ENCODE measurements around the gene FGD3. TPM values are rescaled to one million over a fixed set of nuclear protein-coding genes. Genes with fewer than 3 reads are reported as not detected.
A peak's percentile ranks its signal among the peaks of the same experiment; 100 is the strongest.

Gene FGD3
- total RNA-seq, 1 donor from 2014 or later = 2.1 TPM

- ATAC-seq = no peak
Observed at GRCh38 chr9:92960561-92961290, 13.4 kb downstream of the FGD3 start.

GRCh38 chr9:92961627-92962302 lies 14.4 kb downstream of the FGD3 start:
- ATAC-seq = no peak

GRCh38 chr9:92962303-92962649 lies 15.0 kb downstream of the FGD3 start:
- ATAC-seq = no peak

DNA sequence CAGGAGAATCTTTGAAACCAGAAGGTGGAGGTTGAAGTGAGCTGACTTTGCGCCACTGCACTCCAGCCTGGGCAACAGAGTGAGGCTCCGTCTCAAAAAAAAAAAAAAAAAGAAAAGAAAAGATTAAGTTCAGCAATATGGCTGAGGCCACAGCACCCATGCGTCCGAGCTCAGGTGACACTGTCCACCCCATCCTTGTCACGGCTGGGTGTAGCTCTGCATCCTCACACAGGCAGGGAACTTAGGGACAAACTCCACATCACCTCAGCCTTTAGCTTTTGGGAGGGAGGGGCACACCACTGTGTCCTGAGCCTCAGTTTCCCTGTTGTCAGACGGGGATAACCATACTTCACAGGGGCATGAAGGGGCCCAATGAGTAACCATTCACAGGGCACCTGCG lies 15.5 kb downstream of the FGD3 start:
- ATAC-seq = no peak

DNA sequence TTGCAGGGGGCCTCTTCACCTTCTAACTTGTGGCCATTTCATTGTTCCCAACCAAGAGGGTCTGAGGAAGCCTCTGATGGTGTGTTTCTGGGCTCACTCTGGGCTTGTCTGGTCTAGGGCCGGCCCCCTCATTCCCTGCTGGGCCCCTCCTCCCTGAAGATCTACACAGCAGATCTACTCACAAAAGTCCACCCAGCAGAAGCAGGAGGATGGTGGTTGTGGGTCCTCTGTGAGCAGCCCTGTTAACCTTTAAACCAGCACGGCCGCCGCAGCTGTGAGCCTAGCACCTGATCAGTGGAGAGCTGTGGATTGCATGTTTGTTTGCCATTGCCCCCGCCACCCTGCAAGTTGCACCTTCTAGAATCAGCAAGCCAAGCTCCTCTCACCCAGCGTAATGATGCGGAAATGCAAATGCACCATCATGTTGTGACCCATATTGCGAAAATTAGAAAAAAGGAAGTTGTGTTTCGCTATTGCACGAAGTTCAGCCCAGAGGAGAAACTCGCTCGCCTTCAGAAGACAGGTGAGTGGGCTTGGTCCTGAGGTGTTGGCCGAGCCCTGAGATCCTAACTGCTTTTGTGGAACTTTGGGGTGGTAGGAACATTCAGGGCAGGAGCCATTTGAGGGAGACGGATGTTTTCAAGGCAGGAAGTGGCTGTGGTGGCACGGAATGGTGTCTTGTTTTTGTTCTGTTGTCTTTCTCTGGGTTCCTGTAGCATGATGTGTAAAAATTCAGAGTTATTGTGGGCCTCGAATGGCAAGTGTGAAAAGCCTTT lies 16.7 kb downstream of the FGD3 start:
- peak; percentile 6 for ATAC-seq

- ATAC-seq = no peak
Observed at GRCh38 chr9:92964607-92965060, 17.3 kb downstream of the FGD3 start.

- peak; percentile 4 for ATAC-seq
Observed at GRCh38 chr9:92965061-92965758, 17.9 kb downstream of the FGD3 start.

DNA sequence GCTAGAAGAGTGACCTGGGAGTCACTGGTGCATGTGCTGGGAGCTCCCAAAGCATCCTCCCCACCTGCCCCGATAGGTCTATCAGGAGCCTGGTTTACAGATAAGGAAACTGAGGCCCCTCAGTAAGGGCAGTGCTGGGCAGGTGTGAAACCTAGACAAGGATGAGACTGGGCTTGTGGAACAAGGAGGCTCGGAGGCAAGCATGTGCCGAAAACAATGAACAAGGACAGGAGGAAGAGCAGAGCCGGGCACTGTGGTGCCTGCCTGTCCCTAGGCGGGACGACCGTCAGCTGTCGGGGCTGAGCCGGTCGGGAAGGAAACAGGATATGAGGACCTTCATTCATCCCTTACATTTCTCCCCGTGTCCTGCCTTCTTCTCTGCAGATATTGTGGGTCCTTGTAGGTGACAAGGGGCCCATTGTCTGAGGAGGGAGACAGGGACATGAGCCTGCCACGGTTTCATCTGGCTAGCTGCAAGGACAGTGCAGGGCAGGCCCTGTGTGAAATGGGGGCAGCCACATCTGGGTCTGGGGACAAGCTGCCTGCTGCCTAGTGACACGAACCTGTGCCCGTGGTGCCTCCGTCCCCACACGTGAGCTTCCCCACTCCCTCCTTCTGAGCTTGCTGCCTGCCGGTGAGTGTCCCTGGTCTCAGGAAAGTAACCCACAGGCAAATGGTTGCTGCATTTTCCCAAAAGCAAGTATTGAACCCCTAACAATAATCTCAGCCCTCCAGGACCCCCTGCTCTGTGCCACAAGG lies 18.6 kb downstream of the FGD3 start:
- ATAC-seq = no peak

DNA sequence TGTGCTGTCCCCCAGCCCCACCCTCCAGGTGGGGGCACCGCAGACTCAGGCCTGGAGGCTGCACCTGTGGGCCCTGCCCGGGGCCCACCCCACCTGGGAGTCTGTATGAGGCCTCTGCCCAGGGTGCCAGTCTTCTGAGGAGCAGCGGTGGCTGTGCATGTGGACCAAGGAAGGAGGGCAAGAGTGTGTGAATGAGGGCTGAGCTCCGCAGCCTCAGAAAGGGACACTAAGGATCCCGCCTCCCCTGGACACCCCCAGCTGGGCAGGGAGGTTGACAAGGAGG lies 19.1 kb downstream of the FGD3 start:
- no peak for ATAC-seq

DNA sequence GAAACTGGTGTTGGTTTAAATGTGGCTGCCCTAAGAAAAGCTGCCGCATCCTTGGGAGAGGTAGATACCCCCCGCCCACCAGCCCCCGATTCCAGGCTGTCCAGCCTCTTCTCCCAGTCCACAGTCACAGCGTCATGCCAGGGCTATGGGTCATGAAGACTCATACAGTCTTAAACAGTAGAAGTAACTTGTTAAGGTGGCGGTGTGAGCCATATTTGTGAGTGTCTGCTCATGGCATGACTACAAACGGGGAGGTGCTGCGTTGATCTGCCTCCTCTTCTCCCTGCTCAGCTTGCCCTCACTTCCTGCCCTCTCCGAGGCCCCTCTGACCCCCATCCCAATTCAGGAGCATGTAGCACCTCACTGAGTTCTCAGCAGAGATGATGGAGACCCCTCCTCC lies 20.8 kb downstream of the FGD3 start:
- ATAC-seq = no peak

- ATAC-seq = no peak
Observed at GRCh38 chr9:92969516-92970466, 22.5 kb downstream of the FGD3 start.

DNA sequence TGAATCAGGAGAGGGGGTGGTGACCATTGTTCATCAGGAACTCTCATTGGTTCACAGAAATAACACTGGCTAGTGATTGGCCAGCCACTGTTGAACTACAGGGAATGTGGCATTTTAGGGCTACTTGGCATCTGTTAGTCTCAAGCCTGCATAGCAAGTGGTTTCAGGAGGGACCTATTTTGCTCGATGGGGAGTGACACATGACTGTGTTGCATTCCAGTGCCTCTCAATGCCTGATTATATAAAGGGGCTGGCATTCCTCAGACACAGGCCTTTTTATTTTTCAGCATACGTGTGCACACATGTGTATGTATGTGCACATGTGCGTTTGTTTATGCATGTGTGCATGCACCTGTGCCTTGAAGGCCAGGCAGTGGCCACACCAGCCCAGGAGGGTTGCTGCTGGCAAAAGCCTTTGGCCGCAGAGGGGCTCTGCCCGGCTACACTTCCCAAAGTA lies 23.2 kb downstream of the FGD3 start:
- peak; percentile 88 for ATAC-seq

- no peak for ATAC-seq
Observed at GRCh38 chr9:92971121-92971520, 23.8 kb downstream of the FGD3 start.

GRCh38 chr9:92971776-92972175 lies 24.5 kb downstream of the FGD3 start:
- ATAC-seq = no peak

DNA sequence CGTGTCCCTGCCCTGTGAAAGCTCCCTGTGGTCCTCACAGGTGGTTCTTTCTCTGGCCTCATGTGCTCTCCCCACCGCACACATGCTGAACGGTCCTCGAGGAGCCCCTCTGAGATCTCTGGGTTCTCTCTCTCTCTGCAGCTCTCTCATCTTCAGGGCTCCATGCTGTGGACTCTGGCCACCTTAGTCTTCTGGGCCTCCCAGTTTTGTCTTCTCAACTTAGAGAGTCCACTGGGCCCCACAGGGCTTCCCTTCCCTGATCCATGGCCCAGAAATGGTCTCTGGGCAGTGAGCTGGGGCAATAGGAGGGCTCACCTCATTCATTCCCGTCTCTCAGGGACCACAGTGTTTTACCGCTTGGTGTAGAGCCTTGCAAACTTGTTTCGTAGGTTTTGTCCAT lies 26.4 kb downstream of the FGD3 start:
- no peak for ATAC-seq

GRCh38 chr9:92974161-92974661 lies 26.9 kb downstream of the FGD3 start:
- ATAC-seq = peak; percentile 23

DNA sequence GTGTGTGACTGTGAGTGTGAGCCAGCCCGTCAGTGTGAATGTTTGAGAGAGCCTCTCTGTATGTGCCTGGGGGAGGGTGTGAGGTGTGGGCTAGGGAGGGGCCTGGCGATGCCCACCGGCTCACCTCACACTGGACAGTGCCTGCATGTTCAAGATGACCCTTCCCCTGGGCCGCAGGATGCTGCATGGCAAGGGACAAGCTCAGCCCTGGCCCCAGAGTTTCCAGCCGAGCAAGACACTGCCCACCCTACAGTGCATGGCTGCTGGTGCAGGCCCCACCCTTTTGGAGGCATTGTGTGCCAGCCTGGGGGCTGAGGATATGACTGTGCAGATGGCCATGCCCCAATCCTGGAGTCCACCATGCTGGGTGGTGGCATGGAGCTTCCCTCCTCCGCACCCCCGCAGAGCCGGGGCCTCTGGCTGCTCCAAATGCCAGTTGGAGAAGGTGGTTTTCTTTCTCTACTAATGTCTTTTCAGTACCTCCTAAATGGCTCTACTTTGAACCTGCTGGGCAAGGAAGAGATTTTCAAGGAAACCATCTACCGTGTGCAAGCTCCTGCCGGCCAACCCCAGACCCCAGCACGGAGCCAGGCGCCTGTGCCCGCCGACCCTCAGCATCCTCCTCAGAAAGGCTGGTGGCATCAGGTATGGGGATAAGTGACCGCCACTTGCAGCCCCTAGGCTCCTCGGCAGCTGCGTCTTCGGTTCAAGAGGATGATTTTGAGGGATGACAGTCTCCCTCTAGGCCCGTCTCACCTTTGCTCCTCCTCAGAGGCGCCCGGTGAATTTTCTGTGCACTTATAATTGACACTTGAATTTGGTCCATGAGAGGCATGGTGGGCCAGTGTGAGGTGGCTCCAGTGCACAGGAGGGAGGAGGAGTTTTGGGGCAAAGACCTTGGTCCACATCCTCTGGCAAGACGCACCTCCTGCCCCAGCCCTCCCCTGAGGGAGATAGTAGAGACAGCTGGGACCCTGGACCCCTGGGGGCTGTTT lies 27.7 kb downstream of the FGD3 start:
- ATAC-seq = no peak

- ATAC-seq = no peak
Observed at GRCh38 chr9:92976431-92976830, 29.1 kb downstream of the FGD3 start.

GRCh38 chr9:92977279-92977678 lies 30.0 kb downstream of the FGD3 start:
- ATAC-seq = no peak

Measured in esophagus mucosa (tissue), 1 donor.